Transverse colon (tissue), 4 donors: ENCODE results near the gene CELSR1.

Source experiments
- CTCF ChIP-seq, 5 experiments: fragments of 200-600 bp in 3 of 5; fragments of 450-650 bp in 2 of 5; sonication (generic) in 3 of 5; IDR thresholded peaks; 1 replicate in 2 of 5; 2 replicates in 3 of 5; pipeline ENCODE4 v1.5.1; 2016 to 2017; ENCODE audit warnings: antibody characterized with exemption in 5 of 5, inconsistent platforms in 3 of 5, mild to moderate bottlenecking in 2 of 5, moderate library complexity in 1 of 5
- POLR2AphosphoS5 ChIP-seq, 3 donors: sonication (generic); formaldehyde crosslinking; IDR thresholded peaks; one replicate each; pipeline ENCODE4 v1.6.1; 2016; ENCODE audit warnings: antibody characterized with exemption in 3 of 3

GRCh38 chr22:46451741-46452140 lies 85.7 kb downstream of the CELSR1 start:
- TF ChIP-seq CTCF (IDR thresholded peaks at IDR 0.05) (no peak), POLR2AphosphoS5 (IDR thresholded peaks at IDR 0.05) (no peak)
